OCI-M2 (cell line): ENCODE data around the gene GAS5.
"Not testable (repeated sequence)": the region's sequence is repeated elsewhere in the genome, so short reads cannot be mapped to it uniquely, and the experiment has no call there.

Experiments used
- DNase-seq: peaks from one replicate; lab custom pipeline; 2025; ENCODE audit not compliant: unreplicated experiment; lab: John Stamatoyannopoulos, UW

The GAS5 gene

GRCh38 chr1:173867753-173868265 is at the start of gene GAS5:
Gene GAS5 (minus strand): TSS chr1:173867989.
- DNase-seq: peak; percentile 82

- no peak for DNase-seq
Measured at GRCh38 chr1:173917149-173917548, 49.4 kb upstream of the GAS5 start, which contains the start of gene SERPINC1. Gene SERPINC1 (minus strand): TSS chr1:173917327. CDS start chr1:173917259, 68 bp downstream.

- DNase-seq: no peak
Measured at GRCh38 chr1:173916667-173917066, 48.9 kb upstream of the GAS5 start.

GRCh38 chr1:173915596-173915995 is 47.8 kb upstream of the GAS5 start:
- DNase-seq: no peak

GRCh38 chr1:173914366-173914871 is 46.6 kb upstream of the GAS5 start:
- DNase-seq: no peak

- no peak for DNase-seq
Measured at GRCh38 chr1:173913111-173913510, 45.3 kb upstream of the GAS5 start.

GRCh38 chr1:173903827-173904531 is 36.2 kb upstream of the GAS5 start:
- DNase-seq: no peak

GRCh38 chr1:173900992-173901391 is 33.2 kb upstream of the GAS5 start:
- no peak for DNase-seq

GRCh38 chr1:173900427-173900826 is 32.6 kb upstream of the GAS5 start:
- DNase-seq: no peak

GRCh38 chr1:173894189-173894588 is 26.4 kb upstream of the GAS5 start:
- no peak for DNase-seq

GRCh38 chr1:173893611-173894010 is 25.8 kb upstream of the GAS5 start:
- DNase-seq: no peak

GRCh38 chr1:173889885-173890284 is 22.1 kb upstream of the GAS5 start:
- DNase-seq: no peak

GRCh38 chr1:173888749-173889148 is 21.0 kb upstream of the GAS5 start:
- DNase-seq: no peak

GRCh38 chr1:173887627-173888026 is 19.8 kb upstream of the GAS5 start:
- DNase-seq: no peak

- DNase-seq: no peak
Measured at GRCh38 chr1:173886746-173887611, 19.2 kb upstream of the GAS5 start.

- DNase-seq: no peak
Measured at GRCh38 chr1:173884701-173885100, 16.9 kb upstream of the GAS5 start.

- DNase-seq: not testable (repeated sequence)
Measured at GRCh38 chr1:173881117-173881516, 13.3 kb upstream of the GAS5 start.

GRCh38 chr1:173878251-173878650 is 10.5 kb upstream of the GAS5 start:
- DNase-seq: no peak

- no peak for DNase-seq
Measured at GRCh38 chr1:173876732-173877131, 8.9 kb upstream of the GAS5 start.

GRCh38 chr1:173871500-173871899 is 3.7 kb upstream of the GAS5 start:
- DNase-seq: no peak

GRCh38 chr1:173871091-173871490 is 3.3 kb upstream of the GAS5 start:
- DNase-seq: no peak
